ENCODE measurements around the gene METTL3.
A peak's percentile ranks its signal among the peaks of the same experiment; 100 is the strongest.

Gene METTL3

GRCh38 chr14:21476925-21477681, 34.0 kb downstream of the METTL3 start, which contains the start of the genes RAB2B and TOX4:
RAB2B (minus strand) TSS chr14:21476959; CDS start chr14:21476872, 87 bp downstream.
TOX4 (plus strand) TSS chr14:21477195; CDS start chr14:21477279, 84 bp downstream.
- TF ChIP-seq, protein P1, sequence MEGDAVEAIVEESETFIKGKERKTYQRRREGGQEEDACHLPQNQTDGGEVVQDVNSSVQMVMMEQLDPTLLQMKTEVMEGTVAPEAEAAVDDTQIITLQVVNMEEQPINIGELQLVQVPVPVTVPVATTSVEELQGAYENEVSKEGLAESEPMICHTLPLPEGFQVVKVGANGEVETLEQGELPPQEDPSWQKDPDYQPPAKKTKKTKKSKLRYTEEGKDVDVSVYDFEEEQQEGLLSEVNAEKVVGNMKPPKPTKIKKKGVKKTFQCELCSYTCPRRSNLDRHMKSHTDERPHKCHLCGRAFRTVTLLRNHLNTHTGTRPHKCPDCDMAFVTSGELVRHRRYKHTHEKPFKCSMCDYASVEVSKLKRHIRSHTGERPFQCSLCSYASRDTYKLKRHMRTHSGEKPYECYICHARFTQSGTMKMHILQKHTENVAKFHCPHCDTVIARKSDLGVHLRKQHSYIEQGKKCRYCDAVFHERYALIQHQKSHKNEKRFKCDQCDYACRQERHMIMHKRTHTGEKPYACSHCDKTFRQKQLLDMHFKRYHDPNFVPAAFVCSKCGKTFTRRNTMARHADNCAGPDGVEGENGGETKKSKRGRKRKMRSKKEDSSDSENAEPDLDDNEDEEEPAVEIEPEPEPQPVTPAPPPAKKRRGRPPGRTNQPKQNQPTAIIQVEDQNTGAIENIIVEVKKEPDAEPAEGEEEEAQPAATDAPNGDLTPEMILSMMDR (IDR thresholded peaks at IDR 0.05; ENCODE audit: insufficient read depth, low read depth, low read length, missing control alignments) = peak; percentile 98
- DNase-seq (ENCODE audit: low read depth) = peak; percentile 99
- peak within 1 kb of the TSS; percentile 80 for H3K4me3 ChIP-seq (ENCODE audit: low read depth, low read length)

- peak overlapping the region; percentile 80 for H3K4me3 ChIP-seq (ENCODE audit: low read depth, low read length)
- TF ChIP-seq, protein P1 (IDR thresholded peaks at IDR 0.05; ENCODE audit: insufficient read depth, low read depth, low read length, missing control alignments) = no peak
- no peak for DNase-seq (ENCODE audit: low read depth)
Observed at GRCh38 chr14:21476523-21476924, 34.6 kb downstream of the METTL3 start.

GRCh38 chr14:21475767-21476522, 35.2 kb downstream of the METTL3 start:
- DNase-seq (ENCODE audit: low read depth) = no peak
- TF ChIP-seq, protein P1 (IDR thresholded peaks at IDR 0.05; ENCODE audit: insufficient read depth, low read depth, low read length, missing control alignments) = no peak
- H3K4me3 ChIP-seq (ENCODE audit: low read depth, low read length) = peak overlapping the region; percentile 80

DNA sequence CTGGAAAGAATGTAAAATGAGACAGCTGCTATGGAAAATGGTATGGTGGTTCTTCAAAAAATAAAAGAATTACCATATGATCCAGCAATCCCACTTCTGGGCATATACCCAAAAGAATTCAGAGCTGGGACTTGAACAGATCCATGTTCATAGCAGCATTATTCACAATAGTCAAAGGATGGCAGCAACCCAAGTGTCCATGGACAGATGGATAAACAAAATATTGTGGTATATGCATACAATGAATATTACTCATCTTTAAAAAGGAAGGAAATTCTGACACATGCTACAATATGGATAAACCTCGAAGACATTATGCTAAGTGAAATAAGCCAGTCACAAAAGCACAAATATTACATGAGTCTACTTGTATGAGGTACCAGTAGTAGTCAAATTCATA, 43.5 kb downstream of the METTL3 start:
- H3K4me3 ChIP-seq (ENCODE audit: low read depth, low read length) = no peak overlapping the region
- TF ChIP-seq, protein P1 (IDR thresholded peaks at IDR 0.05; ENCODE audit: insufficient read depth, low read depth, low read length, missing control alignments) = no peak
- DNase-seq (ENCODE audit: low read depth) = no peak

GRCh38 chr14:21455912-21456667, 55.0 kb downstream of the METTL3 start, which contains the start of gene CHD8:
CHD8 (minus strand) TSS chr14:21456123; CDS start chr14:21431643, 24,480 bp downstream.
- TF ChIP-seq, protein P1 (IDR thresholded peaks at IDR 0.05; ENCODE audit: insufficient read depth, low read depth, low read length, missing control alignments) = peak; percentile 62
- peak; percentile 100 for DNase-seq (ENCODE audit: low read depth)
- H3K4me3 ChIP-seq (ENCODE audit: low read depth, low read length) = peak within 1 kb of the TSS; percentile 90

DNA sequence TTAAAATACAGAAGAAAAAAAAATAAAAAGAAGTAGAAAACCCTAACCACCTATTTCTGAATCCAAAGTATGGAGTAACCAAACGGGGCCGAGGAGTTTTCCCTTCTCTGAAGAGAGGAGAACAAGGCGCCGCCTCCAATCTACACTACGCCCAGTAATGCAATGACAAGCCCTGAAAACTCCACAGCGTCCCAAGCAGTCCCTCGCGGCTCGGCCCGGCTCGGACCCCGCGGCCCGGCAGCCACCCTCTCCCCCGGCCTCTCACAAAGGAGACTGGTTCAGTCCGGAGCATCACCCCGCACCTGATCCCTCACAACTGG, 55.6 kb downstream of the METTL3 start:
- no peak for DNase-seq (ENCODE audit: low read depth)
- H3K4me3 ChIP-seq (ENCODE audit: low read depth, low read length) = peak overlapping the region; percentile 90
- TF ChIP-seq, protein P1 (IDR thresholded peaks at IDR 0.05; ENCODE audit: insufficient read depth, low read depth, low read length, missing control alignments) = no peak
